GM21825 (cell line): ENCODE results near the gene CD320.
A peak's percentile ranks its signal among the peaks of the same experiment; 100 is the strongest.
"Not testable (repeated sequence)": the region's sequence is repeated elsewhere in the genome, so short reads cannot be mapped to it uniquely, and the experiment has no call there.

Source experiments
- ATAC-seq: cut with Tn5 transposase; IDR thresholded peaks from one replicate; pipeline ENCODE4 v1.9.1; 2021; ENCODE audit warnings: mild to moderate bottlenecking, moderate library complexity; ENCODE audit not compliant: unreplicated experiment

CD320 gene

DNA sequence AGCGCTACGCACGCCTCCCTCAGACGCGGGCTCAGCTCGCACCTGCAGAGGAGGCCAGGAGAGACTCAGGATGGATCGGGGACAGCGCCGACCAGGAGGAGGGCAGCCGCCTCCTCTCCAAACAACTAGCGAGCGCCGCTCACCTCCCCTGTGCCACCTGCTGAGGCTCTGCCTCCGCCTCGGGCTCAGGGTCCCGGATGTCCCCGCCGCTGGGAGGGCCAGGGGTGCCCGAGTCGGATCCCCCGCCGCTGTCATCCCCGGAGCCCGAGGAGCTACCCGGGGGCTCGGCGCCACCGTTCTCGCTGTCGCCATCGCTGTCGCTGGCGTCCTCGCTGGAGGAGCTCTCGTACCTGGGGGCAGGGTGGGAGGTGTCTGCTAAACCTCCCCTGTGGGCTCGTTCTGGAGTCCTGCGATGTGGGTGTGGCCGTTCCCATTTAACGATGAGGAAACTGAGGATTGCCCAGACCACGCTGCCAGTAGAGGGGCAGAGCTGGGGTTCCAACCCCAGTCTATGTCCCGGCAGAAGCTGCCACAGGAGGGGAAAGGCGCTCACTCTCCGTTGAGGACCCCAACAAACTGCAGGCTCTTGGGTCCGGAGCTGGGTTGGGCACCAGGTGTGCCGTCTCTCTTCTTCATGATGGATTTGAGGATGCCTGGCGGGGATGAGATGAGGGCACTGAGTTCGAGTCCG, 25.8 kb upstream of the CD320 start:
- ATAC-seq: no peak

DNA sequence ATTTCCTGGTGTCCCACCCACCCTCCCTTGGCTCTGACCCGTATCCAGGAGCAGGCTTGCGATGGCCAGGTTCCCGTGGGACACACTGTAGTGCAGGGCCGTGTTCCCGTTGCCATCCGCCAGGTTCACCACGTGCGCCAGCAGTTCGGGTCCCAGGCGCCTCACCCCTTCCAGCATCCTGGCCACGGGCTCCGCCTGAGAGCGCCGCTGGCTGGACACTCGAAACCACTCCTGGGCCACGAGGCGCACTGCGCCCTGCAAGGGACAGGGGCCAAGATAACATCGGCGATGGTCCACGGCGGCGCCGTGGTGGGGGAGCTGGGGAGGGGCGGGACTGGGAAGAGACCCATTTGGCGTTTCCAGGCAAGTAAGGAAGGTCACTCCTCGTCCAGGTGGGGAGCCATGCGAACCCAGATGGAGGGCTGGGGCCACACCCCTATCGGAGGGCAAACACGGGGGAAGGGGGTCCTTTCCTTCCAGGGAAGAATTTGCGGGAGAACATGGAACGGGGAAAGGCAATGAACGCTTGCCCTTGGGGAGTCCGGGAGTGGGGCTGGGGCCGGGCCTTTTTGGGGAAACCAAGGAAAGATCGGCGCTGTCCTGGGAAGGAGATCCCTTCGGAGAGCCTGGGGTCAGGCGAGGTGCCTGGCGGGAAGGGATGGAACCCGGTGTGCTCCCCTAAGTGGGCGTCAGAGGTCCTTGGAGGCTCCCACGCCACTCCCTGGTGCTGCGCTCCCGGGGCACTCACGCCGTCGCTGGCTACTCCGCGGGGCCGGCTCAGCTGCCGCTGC, 25.0 kb upstream of the CD320 start:
- no peak for ATAC-seq

DNA sequence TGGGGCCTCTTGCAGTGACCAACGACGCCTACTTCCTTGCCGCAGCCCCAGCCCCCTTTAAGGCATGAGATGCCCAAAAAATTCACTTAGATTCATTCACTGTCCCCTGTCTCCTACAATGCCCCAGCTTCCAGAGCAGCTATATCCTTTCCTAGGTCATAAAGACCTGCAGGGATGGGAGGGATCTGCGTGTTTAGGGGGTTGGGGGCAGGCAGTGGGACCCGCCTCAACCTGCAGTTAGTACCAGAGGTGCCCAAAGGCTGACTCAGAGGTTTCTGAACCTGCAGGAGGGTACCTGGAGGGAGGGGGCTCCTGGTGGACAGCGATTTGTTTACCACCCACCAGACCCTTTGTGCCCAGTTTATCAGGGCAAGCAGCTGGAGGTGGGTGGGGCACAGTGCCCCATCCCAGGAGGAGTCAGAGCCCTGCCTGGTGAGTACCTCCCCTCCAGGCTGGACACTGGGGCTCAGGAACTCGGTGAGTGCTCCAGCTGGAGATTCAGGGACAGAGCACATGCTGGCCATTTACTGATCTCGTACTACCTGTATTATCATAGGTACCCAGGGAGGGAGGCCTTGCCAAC, 23.2 kb upstream of the CD320 start:
- no peak for ATAC-seq

DNA sequence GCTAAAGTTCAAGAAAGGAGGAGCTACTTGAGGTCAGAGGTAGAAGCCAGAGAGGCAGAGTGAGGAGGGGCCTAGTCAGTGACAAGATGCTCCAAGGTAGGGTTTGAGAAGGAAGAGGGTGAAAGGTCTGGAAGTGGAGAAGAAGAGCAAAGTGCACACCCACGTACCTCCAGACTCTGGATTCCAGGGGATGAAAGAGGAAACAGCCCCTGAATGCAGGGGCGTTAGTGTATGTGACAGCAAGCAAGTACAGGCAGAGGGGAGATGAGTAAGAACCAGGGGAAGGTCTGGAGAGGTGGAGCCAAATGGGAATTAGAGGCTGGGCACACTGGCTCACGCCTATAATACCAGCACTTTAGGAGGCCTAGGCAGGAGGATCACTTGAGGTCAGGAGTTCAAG, 21.8 kb upstream of the CD320 start:
- ATAC-seq: no peak

DNA sequence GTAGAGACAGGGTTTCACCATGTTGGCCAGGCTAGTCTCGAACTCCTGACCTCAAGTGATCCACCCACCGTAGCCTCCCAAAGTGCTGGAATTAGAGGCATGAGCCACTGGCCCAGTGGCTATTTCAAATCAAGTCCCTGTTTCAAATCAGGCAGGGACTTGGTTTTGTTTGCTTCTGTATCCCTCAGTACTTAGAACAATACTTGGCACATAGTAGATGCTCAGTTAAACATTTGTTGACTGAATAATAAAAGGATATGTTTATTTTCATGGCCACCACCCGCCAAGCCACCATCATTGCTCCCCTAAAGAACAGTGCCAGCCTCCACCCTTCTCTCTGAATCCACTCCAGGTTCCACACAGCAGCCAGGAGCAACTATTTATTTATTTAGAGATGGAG, 17.3 kb upstream of the CD320 start:
- ATAC-seq: no peak

DNA sequence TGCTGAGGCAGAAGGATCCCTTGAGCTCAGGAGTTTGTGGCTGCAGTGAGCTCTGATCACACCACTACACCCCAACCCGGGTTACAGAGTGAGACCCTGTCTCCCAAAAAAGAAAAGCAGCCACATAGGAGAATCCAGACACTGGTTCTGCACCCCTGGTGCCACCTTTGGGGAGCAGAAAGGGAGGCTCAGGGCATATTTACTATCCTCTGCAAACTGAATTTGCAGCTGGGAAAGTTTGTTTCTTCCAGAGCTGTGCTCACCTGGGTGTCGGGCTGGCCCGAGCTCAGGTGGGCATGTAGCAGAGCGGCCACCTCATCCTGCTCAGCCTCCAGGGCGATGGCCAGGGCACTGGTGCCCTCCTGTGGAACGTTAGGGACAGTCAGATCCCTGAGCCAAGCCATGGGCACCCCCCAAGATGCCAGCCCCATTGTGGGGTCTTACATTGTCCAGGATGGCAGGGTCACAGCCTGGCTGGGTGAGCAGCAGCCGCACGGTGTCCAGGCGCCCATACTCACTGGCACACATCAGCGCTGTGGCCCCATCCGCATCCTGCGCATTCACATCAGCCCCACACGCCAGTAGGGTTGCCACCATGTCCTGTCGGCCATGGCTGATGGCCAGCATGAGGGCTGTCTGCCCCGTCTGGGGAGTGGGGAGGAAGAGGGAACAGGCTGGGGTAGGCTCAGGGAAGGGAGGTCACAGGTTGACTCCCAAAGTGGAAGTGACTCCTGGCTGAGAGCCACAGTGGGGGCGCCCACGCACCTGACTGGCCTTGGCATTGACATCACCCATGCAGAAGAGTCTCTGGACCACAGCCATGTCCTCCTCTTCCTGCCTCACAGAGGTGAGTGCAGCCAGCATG, 16.3 kb upstream of the CD320 start:
- no peak for ATAC-seq

DNA sequence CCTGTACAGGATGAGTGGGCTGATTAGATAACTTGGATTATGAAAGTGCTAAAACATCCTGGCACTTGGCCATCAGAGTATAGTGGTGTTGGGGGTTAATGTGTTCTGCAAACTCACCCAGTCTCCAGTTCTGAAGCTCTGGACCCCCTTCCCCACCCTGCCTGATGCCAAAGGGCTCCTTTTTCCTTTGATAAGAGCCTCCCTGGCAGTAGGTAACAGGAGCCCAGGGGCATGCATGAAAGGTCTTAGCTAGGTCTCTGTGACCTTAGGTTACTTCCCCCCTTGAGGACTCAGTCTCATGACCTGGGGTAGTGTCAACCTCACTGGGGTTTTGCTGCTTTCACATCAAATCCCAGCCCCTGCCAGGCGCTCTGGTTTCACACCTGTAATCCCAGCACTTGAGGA, 15.6 kb upstream of the CD320 start:
- ATAC-seq: no peak

DNA sequence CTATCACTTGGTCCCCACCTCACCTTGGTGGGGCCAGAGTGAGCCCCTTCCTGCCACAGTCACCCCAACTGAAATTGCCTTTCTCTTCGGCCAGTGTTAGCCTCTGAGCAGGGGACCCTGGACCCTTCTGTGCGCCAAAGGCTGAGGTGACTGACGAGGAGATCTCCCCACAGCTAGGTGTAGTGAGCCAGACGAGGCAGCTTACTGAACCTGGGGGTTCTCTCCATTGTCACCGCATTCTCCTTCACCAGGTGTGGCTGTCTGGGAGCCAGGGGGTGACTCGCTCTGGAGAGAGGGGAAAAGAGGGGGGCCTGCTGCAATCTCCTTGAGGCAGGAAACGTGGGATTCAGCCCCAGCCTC, 14.5 kb upstream of the CD320 start:
- ATAC-seq: no peak

DNA sequence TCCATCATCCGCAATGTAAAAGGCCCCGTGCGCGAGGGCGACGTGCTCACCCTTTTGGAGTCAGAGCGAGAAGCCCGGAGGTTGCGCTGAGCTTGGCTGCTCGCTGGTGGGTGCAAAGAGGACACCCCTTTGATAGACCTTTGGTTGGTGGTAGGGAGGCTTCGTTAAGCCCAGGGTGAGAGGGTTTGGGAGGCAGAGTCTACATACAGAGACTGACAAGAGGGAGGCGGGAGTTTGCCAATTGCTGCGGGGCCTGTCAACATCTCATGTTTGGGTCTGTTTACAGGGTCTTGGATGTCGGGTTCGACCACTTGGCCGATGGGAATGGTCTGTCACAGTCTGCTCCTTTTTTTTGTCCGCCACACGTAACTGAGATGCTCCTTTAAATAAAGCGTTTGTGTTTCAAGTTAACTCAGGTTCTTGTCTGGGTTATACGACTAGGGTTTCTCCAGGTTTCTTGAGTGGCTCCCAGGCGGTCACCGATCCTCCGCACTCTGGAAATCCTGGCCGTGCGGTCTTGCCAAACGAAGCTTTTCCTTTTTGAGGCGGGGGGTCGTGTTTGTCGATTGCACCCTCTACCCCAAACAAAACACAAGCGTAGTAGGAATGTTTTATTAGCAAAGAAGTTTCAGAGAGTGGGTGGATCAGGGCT, 14.0 kb upstream of the CD320 start:
- no peak for ATAC-seq

DNA sequence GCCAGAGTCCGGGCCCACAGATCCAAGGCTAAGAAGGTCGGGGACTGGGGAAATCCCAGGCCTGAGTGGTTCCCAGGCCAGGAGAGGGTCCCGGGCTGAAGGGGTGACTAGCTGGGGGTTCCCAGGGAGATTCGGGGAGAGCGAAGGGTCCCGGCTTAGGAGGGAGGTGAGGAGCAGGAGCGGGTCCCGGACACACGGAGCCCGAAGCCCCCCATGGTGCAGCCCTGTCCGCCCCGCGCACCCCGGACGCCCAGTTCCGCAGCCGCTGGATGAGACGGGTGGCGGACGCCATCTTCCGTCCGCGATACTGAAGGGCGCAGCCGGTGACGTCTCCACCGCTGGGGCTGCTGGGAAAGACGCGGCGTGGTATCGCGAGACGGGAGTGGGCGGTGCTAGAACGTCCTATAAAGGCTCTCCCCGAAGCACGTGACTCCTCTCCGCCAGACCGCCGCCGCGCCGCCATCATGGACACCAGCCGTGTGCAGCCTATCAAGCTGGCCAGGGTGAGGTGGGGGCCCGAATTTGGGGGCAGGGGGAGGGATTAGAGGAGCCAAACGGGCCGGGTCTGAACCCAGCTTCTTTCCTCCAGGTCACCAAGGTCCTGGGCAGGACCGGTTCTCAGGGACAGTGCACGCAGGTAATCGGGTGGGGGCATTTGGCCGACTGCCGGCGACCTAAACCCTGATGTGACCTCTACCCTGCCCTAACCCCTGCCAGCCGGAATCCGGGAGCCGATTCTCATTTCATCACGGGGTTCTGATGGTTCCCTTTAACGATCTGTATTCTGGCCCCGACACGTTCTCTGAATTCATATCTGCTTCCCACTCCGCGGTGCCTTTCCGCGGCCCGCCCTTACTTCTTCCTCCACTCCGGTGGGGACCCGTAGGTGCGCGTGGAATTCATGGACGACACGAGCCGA, 13.2 kb upstream of the CD320 start, which contains the start of the genes NDUFA7 and RPS28:
Gene NDUFA7 (minus strand): TSS at position 309 of the 919 bp plus-strand sequence. CDS start 17 bp downstream, at position 292.
Gene RPS28 (plus strand): TSS at position 430 of the 919 bp plus-strand sequence. CDS start 35 bp downstream, at position 465.
- peak; percentile 83 for ATAC-seq

DNA sequence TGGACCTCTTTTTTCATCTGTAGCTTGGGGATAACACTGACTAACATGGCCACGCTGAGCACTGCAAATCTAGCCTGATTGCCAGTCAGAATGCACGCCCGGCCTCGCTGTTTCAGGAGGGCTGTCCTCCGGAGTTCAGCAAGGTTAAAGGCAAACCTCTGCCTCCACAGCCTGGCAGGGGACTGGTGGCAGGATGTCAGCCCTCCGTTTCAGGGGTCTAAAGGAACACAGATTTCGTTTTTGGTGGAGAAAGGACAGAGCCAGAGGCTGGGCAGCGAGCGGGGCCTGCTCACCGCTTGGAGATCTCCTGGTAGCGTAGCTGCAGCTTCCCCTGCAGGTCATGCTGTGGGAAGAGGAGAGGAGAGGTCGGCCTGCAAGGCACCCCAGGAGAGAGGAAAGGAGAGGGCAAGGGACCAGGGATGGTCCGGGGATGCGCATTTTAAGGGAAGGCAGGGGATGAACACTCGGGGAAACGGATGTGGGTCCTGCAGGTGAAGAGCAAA, 12.5 kb upstream of the CD320 start:
- ATAC-seq: peak; percentile 22

DNA sequence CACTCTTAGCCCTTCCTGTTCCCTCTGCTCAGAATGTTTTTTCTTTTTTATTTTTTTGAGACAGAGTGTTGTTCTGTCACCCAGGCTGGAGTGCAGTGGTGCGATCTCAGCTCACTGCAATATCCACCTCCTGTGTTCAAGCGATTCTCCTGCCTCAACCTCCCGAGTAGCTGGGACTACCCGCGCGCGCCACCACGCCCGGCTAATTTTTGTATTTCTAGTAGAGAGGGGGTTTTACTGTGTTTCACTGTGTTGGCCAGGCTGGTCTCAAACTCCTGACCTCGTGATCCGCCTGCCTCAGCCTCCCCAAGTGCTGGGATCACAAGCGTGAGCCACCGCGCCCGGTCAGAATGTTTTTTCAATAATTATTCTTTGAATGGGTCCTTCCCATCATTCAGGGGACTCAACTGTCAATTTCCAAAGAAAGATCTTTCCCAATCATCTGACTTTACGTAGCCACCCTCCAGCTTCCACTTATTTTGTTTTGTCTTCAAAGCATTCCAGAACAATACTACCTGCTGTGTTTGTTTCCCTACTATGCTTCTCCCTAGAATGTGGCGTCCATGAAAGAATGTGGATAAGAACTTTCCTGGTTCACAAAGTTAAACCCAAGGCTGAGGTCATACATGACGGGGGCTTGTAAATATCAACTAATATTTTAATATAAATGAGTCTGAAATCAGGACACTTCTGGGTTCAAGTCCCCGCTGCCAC, 11.8 kb upstream of the CD320 start:
- no peak for ATAC-seq

DNA sequence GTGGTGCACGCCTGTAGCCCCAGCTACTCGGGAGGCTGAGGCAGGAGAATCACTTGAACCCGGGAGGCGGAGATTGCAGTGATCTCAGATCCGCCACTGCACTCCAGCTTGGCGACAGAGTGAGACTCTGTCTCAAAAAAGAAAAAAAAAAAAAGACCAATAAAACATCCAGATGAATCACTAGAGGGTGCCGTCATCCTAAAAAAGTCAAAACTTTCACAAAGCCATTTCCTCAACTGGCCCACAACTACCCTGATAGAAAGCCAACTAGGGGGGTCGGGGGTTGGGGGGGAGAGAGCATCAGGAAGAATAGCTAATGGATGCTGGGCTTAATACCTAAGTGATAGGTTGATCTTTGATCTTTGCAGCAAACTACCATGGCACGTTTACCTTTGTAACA, 10.7 kb upstream of the CD320 start:
- not testable (repeated sequence) for ATAC-seq

DNA sequence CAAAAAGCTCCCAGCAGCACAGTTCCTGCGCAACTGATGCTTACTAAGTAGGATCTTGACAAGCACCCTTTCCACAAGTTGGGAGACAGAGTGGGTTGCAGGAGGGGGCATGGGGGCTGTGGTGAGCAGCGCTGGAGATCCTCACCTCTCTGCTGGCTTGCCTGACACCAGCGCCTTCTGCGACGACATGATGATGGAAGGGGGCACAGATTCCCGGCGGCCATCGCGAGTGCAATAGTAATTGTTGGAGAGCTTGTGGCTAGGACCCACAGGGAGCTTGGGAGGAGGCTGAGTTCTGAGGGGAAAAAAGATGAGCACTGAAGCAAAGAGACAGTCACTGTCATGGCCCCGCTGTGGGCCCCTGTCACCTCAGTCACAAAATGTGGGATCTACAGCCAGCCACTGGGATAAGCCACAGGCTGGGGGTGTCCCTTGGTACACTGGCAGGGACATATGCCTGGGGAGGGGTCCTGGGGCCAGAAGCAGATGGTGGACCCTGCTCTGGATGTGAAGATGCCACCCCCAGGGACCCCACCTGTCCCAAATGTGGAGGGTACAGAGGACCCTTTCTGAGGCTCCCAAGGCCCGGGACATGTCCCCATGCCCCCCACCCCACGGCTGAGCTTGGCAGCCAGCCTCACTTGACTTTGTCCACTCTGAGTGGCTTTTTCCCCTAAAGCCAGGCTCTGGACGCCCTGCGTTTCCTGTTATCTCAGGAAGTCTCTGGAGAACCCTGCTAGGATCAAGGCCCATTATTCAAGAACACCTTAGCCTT, 8.4 kb upstream of the CD320 start:
- no peak for ATAC-seq

DNA sequence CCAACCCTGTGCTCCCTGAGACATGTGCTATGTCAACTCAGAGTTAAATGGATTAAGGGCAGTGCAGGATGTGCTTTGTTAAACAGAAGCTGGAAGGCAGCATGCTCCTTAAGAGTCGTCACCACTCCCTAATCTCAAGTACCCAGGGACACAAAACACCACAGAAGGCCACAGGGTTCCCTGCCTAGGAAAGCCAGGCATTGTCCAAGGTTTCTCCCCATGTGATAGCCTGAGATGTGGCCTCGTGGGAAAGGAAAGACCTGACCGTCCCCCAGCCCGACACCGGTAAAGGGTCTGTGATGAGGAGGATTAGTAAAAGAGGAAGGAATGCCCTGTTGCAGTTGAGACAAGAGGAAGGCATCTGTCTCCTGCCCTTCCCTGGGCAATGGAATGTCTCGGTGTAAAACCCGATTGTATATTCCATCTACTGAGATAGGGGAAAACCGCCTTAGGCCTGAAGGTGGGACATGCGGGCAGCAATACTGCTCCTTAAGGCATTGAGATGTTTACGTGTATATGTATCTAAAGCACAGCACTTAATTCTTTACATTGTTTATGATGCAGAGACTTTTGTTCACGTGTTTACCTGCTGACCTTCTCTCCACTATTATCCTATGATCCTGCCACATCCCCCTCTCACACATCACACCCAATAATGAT, 7.0 kb upstream of the CD320 start:
- ATAC-seq: not testable (repeated sequence)

DNA sequence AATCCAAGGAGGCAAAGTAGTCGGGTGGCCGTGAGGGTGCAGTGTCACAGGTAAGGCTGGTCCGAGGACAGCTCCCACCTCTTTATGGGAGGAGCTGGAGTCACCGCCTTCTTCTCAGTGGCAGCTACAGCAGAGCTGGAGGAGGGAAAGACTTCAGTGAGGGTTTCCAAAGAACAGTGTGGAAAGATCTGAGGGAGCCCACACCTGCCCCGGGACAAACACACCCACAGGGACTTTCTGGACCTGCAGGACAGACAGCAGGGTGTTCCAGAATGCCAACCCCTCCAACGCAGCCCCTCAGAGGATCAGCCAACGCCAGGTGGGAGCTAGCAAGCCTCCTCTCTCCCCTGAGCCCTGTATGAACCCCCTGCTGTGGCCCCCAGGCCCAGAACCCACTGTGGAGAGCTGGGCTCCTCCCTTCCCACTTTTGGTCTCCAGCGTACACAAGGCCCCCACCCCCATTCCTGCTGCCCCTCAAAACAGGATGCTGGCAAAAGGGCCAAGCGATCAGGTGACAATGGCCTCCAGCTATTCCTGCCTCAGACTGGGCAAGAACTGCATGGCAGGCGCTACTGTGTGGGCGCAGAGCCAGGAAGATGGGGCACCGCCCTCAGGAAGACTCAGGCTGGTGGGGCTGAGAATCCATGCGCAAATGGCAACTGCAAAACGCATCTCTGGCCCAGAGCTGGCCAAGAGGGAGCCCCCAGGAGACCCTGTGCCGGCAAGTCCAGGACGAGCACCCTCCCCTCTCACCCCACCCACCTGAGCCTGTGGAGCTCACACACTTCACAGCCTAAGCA, 3.5 kb upstream of the CD320 start:
- ATAC-seq: no peak
